ENCODE data around the gene KRT23.

Gene KRT23

DNA sequence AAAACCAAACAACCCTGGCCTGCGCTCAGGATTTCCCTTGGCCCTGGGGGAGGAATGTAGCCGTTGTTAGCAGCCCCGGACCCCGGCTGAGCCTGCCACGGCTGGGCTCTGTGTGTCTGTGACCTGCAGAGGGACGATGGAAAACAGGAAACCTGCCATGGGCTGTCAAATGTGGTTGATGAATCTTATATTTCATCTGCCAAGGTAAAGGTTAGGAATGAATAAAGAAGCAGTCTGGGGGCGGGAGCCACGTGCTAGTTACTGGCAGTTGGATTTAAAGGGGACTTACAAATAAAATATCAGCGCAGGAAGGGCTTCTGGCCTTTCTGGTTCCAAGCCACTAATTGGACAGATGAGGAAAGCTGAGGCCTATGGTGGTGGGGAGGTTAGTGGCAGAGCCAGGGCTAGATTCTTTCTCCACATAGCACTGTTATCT, at the start of gene KRT23:
Gene KRT23, minus strand, starts transcription at position 263 of the 436 bp plus-strand sequence. CDS start 1,043 bp downstream, outside the sequence.
- no peak for DNase-seq

GRCh38 chr17:40986920-40987319, 49.5 kb upstream of the KRT23 start:
- no peak for DNase-seq

DNA sequence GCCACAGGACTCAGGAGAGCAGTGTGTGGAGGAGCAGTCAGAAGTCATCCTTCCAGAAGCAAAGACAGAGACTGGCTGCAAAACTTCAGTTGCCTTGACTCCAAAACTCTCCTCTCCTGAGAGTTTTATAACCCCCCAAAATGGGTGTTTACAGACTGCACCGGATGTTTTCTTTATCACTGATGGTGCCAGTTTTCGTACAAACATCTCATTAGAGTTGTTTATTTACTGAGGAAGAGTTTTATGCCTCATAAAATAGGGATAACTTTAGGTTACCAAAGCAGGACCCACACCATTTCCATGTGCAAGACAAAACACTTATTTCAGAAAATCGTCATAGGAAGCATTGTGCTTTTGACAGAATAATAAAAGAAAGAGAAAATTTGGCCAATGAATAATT, 46.8 kb upstream of the KRT23 start, which contains the start of gene KRT40:
Gene KRT40, minus strand, starts transcription at position 101 of the 400 bp plus-strand sequence. Its CDS starts 53 bp downstream, at position 48.
- no peak for DNase-seq

- no peak for DNase-seq
Measured at GRCh38 chr17:40981115-40981514, 43.7 kb upstream of the KRT23 start.

DNA sequence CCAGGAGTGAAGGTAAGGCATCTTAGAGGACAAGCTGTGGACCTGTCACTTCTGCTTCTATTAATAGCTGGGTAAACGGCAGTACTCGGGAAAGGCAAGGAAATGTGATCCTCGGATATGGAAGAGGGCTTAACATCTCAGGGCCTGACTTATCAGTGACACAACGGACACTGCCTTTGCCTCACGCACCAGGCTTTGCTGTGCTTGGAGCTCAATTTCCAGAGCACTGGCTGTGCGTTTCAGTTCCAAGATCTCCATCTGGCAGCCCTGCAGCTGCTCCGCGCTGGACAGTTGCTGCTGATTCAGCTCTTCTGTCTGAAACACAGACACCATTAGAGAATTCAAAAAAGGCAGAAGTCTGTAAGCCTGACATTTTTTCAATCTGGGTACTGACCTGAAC, 43.1 kb upstream of the KRT23 start:
- DNase-seq: peak; percentile 68

DNA sequence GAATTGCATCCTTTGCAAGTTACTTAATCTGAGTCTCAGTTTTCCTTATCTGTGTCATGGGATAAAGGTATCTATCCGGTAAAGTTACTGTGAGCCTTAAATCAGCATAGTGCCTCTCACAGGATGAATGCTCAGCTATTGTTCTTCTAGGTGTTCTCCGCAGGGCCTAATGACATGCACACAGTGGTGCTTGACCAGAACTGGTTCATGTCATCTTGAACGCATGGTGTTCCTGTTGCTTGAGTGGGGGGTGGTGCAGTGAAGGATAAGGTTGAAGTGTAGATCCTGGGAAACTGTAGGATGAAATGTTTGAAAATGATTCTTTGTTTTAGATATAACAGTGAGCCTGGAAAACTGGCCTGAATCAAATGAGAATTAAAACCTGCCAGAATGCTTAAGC, 42.7 kb upstream of the KRT23 start:
- DNase-seq: no peak

DNA sequence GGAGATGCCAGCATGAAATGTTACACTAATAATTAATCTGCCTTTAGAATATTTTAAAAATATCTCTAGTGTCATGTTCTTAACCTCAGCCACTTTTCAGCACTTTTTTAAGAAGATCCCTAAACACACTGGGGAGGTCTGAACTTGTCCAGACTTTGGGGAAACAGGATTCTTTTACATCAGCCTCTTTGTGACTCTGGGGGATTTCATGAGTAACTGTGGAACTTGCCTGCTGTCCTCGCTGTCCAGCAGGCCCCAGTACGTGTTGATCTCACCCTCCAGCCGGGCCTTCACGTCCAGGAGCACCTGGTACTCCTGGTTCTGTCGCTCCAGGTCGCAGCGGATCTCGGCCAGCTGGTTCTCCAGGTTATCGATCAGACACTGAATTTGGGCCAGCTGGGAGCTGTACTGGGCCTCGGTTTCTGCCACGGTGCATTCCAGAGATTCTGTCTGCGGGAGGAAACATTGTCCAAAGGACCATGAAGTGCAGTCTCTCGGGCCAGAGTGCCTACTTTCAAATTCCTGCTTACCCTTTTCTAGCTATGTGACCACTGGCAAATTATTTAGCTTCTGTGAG, 41.2 kb upstream of the KRT23 start:
- no peak for DNase-seq

GRCh38 chr17:40975516-40975915, 38.1 kb upstream of the KRT23 start:
- DNase-seq: no peak

DNA sequence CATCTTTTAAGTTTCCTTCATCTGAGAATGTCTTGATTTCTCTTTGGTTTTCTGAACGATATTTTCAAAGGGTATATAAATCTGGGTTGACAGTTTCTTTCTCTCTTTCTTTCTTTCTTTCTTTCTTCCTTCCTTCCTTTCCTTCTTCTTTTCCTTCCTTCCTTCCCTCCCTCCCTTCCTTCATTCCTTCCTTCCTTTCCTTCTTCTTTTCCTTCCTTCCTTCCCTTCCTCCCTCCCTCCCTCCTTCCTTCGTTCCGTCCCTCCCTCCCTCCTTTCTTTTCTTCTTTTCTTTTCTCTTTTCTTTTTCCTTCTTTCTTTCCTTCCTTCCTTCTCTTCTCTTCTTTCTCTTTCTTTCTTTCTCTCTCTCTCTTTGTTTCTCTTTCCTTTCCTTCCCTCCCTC, 36.9 kb upstream of the KRT23 start:
- no peak for DNase-seq

- DNase-seq: no peak
Measured at GRCh38 chr17:40967582-40967981, 30.1 kb upstream of the KRT23 start.

DNA sequence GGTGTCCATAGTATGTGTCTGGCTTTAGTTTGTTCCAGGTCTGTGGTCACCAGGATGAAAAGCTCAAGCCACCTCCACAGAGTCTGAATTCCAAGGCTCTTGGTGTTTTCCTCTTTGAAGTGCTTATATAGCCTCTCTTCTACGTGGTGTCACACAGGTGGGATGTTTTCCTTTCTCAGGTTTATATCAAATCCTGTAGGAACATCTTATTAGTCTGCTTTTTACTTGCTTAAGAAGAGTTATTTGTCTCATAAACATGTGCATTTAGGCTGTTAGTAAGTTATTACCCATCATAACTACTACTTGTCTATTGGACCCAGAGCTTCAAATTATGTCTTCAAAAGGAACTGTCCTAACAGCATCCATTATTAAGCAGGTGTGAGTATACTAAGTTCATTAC, 29.4 kb upstream of the KRT23 start, which contains the start of gene KRT39:
Gene KRT39, minus strand, starts transcription at position 101 of the 400 bp plus-strand sequence. Its CDS starts 92 bp downstream, at position 9.
- no peak for DNase-seq

GRCh38 chr17:40963838-40964237, 26.4 kb upstream of the KRT23 start:
- no peak for DNase-seq

- DNase-seq: no peak
Measured at GRCh38 chr17:40962059-40962561, 24.7 kb upstream of the KRT23 start.

DNA sequence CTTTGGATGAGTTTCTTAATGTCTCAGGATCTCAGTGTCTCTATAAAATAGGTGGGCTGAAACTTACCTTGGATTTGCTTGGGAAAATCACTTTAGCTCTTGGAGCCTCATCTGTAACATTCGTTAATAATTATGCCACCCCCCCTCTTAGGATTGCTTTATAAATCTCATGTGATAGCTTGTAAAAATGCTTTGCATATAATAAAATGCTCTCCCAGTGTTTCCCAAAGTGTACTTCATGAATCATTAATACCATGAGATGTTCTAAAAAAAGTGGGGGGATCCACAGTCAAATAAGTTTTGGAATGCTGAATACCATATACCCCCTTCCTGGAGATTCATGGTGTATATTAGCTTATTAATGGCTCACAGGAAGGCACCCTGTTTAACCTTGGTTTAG, 24.1 kb upstream of the KRT23 start:
- DNase-seq: no peak

- DNase-seq: no peak
Measured at GRCh38 chr17:40960144-40960543, 22.7 kb upstream of the KRT23 start.

DNA sequence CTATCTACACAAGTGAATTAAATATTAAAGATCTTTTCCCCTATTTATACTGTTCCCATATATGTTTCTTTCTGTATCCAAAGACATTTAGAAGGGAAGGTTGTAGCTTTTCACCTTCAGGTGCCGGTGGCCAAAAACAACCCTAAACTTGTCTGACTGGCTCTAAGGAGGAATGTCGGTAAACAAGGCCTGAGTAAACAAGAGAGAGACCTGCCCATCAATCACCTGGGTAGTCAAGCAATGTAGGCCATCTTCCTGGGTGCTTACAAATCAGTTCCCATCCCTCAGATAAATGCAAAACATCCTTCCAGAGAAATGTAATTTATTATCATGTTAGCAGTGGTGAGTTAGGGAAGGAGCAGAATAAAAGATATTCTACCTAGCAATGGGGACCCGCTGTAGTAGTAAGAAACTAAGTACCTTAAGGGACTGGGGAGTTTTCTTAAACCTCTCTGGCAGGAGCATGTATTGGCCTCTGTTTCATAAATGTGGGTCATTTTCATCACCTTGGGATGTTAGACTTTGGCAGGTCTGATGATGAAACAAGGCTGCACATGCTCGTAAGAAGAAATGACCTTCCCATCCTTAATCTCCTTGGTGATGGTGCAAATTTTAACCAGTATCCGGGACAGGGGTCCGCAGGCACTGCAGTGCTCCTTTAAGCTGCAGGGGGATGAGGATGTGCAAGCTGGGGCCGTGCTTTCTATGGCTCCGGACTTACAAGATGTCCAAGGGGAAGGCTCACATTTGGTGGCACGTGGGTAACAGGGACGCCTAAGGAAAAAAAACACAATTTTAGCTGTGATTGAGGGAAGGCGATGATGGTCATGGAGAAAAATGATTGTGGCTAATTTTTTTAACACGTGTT, 20.9 kb upstream of the KRT23 start:
- no peak for DNase-seq

DNA sequence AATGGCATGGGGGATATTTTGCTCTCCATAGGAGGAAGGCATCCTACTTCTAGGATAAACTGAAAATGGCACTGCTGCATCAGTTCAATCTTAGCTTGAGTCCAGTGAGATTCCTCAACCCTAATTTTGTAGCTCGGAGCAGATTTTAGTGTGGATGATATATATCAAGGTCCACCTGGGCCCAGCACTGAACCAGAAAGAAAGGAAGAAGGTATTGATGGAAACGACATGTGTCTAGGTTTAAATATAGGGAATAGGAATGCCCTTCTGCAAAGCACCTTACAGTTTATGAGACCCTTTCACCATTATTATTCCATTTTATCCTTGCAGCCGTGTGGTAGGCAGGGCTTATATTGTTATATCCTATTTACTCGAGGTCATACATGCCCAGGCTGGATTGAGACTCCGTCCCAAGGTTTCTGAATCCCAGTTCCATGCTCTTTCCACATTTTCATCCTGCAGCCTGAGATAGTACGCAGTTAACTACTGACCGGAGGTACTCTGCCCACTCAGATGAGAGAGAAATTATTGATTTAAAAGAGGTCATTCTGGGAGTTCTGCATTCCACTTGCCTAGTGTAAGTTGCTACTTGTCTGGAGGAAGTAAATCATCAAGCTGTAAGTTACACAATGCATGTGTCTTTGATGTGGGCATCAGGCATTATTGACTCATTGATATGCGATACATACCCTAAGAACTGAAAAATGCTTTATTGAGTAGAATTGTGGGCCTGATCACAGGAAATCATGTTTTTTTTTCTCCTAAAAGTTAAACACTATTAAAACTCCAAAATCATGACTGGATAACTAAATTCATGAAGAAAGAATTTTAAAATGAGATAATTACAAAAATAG, 19.2 kb upstream of the KRT23 start:
- DNase-seq: no peak

- no peak for DNase-seq
Measured at GRCh38 chr17:40953881-40954280, 16.4 kb upstream of the KRT23 start.

DNA sequence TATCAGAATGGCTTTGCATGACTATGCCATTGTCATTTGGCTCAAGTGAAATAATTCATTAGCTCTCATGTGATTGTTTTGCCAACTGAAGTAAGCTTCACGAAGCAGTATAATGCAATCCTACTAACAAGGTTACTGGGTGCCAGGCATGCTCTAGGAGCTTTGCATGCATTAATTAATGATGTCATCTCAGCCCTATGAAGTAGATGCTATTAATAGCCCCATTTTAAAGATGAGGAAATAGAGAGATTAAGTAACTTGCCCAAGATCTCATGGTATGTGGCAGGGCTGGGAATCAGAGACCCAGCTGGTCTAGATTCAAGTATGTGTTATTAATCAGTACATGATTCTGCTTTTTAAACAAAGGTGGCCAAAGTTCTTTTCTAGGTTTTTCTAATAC, 15.2 kb upstream of the KRT23 start:
- DNase-seq: no peak

DNA sequence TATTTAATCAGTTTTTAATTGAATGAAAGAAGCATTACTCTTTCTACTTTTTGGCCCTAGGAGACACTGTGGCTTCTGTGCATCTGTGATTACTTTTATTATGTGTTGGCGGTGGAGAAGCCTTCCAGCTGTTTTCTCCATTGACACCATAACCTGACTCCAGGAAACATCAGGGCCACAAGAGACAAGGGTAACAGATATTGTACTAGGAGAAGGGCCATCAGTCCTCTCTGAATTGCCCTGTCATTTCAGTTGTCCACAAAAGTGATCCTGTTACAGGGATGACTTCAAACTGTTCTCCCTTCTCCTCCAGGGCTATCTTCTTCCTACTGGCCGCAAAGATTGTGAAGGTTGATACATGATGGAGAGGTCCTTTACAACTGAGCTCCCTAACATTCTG, 14.7 kb upstream of the KRT23 start:
- no peak for DNase-seq

GRCh38 chr17:40951011-40951622, 13.7 kb upstream of the KRT23 start:
- DNase-seq: no peak

DNA sequence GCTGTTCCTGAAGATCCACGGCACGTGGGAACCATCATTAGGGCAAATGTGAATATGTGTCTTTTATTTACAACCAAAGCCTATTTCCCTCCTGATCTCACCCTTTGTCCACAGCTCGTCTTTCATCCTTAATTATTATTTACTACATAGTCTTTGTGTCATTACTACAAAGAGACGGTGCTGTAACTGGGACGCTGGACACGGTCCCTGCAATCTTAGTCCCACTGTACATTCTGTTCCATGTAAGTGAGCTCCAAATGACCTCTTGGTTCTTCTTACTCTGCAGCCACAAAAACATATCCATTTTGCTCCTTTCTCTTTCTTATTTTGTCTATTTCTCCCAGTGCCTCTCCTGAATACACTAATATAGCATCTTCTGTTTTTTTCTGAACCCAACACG, 12.7 kb upstream of the KRT23 start:
- no peak for DNase-seq

- DNase-seq: no peak
Measured at GRCh38 chr17:40949418-40949817, 12.0 kb upstream of the KRT23 start.

All from left hindlimb (tissue), 1 donor.